ENCODE results near the gene TMEM238. TPM values are rescaled to one million over a fixed set of nuclear protein-coding genes. Genes with fewer than 3 reads are reported as not detected.
A peak's percentile ranks its signal among the peaks of the same experiment; 100 is the strongest.

TMEM238 gene
- total and polyA plus RNA-seq, 2 donors (not counting 1 experiment from before 2014, with no cell fraction given): 0.33 TPM; not detected in 1

DNA sequence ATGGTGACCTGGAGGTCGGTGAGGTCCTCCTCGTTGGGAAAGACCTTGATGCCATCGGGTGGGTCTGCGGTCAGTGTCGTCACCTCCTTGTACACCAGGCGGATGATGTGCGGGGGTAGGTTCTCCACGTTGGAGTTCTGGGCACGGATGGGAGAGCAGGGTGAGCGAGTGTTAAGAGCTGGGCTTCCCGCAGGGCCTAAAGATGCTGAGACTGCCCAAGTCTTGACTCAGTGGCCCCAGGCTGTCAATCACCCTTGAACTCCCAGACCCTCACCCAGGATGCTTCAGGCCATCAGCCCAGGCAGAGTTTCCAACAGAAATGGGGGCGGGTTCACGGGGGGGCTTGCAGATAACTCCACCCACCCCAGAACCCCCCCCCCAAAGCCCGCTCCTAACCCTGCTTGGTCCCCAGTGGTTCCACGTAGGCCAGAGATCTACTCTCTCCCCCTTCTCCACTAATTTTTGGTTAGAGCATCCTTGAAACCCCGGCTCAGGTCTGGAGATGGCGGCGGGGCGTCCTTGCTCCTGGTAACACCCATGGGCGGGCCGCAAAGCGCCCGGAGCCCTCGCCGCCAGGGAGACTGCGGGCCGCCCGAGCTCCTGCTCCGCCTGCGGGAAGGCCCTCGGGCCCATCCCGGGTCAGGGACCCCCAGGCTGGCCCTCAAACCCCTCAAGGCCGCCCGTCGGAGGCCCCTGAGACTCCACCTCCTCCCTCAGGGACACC, 22.9 kb upstream of the TMEM238 start:
- Histone ChIP-seq H3K27me3 (ENCODE audit: control insufficient read depth, insufficient read depth, low read length) (no peaks in the 10 kb centered on the region), H3K36me3 (ENCODE audit: control insufficient read depth, insufficient read depth, low read length) (peaks cover 17% of the 10 kb centered on the region), H4K20me1 (ENCODE audit: control insufficient read depth, extremely low read depth, insufficient read depth, low read length) (peaks cover 2% of the 10 kb centered on the region), H3K4me3 (replicated peaks in 1 of 4; ENCODE audit: control extremely low read depth in 1 of 4, insufficient read depth in 1 of 4, low read depth in 3 of 4, low read length in 4 of 4) (peak overlapping the region; percentile 71 to 92 (median 81)), H2AFZ (ENCODE audit: low read length) (no peak overlapping the region), H3K9me3 (ENCODE audit: control insufficient read depth, insufficient read depth, low read depth, low read length) (no peaks in the 10 kb centered on the region), H3K4me1 (ENCODE audit: control insufficient read depth, extremely low read depth, insufficient read depth, low read length) (peaks cover 19% of the 10 kb centered on the region), H3K4me2 (ENCODE audit: extremely low read depth, insufficient read depth, low read length) (peak overlapping the region; percentile 100), H3K9ac (ENCODE audit: insufficient read depth, low read length) (peak overlapping the region; percentile 94), H3K27ac (ENCODE audit: insufficient read depth, low read length) (peak overlapping the region; percentile 98), H3K79me2 (ENCODE audit: control insufficient read depth, insufficient read depth, low read length) (peaks cover 38% of the 10 kb centered on the region)
- peak in 1 of 2 donors; percentile 37 for DNase-seq (ENCODE audit: low read depth in 2 of 2)
- no peak for TF ChIP-seq EZH2 (IDR thresholded peaks at IDR 0.05; ENCODE audit: low read length, missing control alignments)
- TF ChIP-seq, protein P1, sequence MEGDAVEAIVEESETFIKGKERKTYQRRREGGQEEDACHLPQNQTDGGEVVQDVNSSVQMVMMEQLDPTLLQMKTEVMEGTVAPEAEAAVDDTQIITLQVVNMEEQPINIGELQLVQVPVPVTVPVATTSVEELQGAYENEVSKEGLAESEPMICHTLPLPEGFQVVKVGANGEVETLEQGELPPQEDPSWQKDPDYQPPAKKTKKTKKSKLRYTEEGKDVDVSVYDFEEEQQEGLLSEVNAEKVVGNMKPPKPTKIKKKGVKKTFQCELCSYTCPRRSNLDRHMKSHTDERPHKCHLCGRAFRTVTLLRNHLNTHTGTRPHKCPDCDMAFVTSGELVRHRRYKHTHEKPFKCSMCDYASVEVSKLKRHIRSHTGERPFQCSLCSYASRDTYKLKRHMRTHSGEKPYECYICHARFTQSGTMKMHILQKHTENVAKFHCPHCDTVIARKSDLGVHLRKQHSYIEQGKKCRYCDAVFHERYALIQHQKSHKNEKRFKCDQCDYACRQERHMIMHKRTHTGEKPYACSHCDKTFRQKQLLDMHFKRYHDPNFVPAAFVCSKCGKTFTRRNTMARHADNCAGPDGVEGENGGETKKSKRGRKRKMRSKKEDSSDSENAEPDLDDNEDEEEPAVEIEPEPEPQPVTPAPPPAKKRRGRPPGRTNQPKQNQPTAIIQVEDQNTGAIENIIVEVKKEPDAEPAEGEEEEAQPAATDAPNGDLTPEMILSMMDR (conservative IDR thresholded peaks at IDR 0.05 in 1 of 2, IDR thresholded peaks at IDR 0.05 in 1 of 2; ENCODE audit: low read depth in 1 of 2, low read length in 2 of 2): no peak

DNA sequence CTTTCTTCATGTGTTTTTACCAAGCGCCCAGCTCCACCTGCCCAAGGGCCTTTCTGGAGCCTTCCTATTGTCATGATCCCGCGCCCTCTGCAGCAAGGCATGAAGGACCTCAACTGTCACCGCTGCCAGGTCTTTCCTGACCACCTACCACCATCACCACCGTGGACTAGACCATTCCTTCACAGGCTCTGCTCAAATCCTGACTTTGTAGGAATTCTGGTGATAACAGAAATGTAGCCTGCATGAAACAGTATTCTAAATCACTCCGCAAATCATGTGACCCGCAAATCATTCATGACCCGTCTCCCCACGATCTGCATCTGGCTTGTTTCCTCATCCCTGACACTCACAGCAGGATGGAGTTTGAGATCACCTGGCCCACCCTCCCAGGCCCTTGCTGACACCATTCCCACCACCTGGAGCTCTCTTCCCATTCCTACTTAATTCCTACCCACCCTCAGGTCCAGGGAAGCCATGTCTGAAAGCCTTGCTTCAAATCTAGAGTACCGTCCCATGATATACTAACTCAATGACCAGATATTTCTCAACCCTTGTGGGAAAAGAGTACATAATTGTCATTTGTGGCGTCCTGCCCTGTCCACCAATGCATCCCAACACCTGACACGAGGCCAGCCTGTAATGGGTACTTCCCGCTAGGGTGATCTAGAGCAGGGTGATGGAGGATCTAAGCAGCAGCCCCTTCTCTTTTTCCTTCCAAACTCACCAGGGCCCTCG, 22.2 kb upstream of the TMEM238 start:
- no peak for DNase-seq (ENCODE audit: low read depth in 2 of 2)
- Histone ChIP-seq H4K20me1 (ENCODE audit: control insufficient read depth, extremely low read depth, insufficient read depth, low read length) (peaks cover 2% of the 10 kb centered on the region), H2AFZ (ENCODE audit: low read length) (no peak overlapping the region), H3K27ac (ENCODE audit: insufficient read depth, low read length) (peak overlapping the region; percentile 98), H3K36me3 (ENCODE audit: control insufficient read depth, insufficient read depth, low read length) (peaks cover 17% of the 10 kb centered on the region), H3K4me2 (ENCODE audit: extremely low read depth, insufficient read depth, low read length) (peak overlapping the region; percentile 100), H3K4me3 (replicated peaks in 1 of 4; ENCODE audit: control extremely low read depth in 1 of 4, insufficient read depth in 1 of 4, low read depth in 3 of 4, low read length in 4 of 4) (peak overlapping the region; percentile 71 to 92 (median 81)), H3K9ac (ENCODE audit: insufficient read depth, low read length) (peak overlapping the region; percentile 94), H3K27me3 (ENCODE audit: control insufficient read depth, insufficient read depth, low read length) (no peaks in the 10 kb centered on the region), H3K4me1 (ENCODE audit: control insufficient read depth, extremely low read depth, insufficient read depth, low read length) (peaks cover 19% of the 10 kb centered on the region), H3K79me2 (ENCODE audit: control insufficient read depth, insufficient read depth, low read length) (peaks cover 38% of the 10 kb centered on the region), H3K9me3 (ENCODE audit: control insufficient read depth, insufficient read depth, low read depth, low read length) (no peaks in the 10 kb centered on the region)
- TF ChIP-seq, protein P1 (conservative IDR thresholded peaks at IDR 0.05 in 1 of 2, IDR thresholded peaks at IDR 0.05 in 1 of 2; ENCODE audit: low read depth in 1 of 2, low read length in 2 of 2): no peak
- TF ChIP-seq EZH2 (IDR thresholded peaks at IDR 0.05; ENCODE audit: low read length, missing control alignments): no peak

DNA sequence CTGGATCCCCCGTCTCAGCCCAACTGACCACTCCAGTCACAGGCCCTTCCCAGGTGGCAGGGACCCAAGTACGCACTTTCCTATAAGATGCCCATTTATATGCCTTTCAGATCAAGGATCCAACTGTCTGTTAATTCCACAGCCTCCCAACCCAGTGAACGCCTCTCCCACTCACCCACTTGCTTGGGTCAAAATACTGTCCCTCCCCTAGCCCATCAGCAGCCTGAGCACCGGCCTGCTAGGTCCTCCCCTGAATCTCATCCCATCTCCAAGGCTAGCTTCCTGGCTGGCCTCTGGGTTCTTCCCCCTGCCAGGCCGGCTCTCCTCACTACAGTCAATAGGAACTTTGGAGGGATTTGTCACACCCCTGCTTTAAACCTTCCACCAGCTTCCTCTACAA, 21.5 kb upstream of the TMEM238 start:
- no peak for DNase-seq (ENCODE audit: low read depth in 2 of 2)
- H3K79me2 ChIP-seq (ENCODE audit: control insufficient read depth, insufficient read depth, low read length): peaks cover 38% of the 10 kb centered on the region
- no peak overlapping the region for H2AFZ ChIP-seq (ENCODE audit: low read length)
- TF ChIP-seq, protein P1 (conservative IDR thresholded peaks at IDR 0.05 in 1 of 2, IDR thresholded peaks at IDR 0.05 in 1 of 2; ENCODE audit: low read depth in 1 of 2, low read length in 2 of 2): no peak
- no peak for TF ChIP-seq EZH2 (IDR thresholded peaks at IDR 0.05; ENCODE audit: low read length, missing control alignments)
- no peak overlapping the region for H3K9ac ChIP-seq (ENCODE audit: insufficient read depth, low read length)
- H3K36me3 ChIP-seq (ENCODE audit: control insufficient read depth, insufficient read depth, low read length): peaks cover 17% of the 10 kb centered on the region
- H3K4me3 ChIP-seq (replicated peaks in 1 of 4; ENCODE audit: control extremely low read depth in 1 of 4, insufficient read depth in 1 of 4, low read depth in 3 of 4, low read length in 4 of 4): peak overlapping the region; percentile 71 to 92 (median 81)
- no peaks in the 10 kb centered on the region for H3K27me3 ChIP-seq (ENCODE audit: control insufficient read depth, insufficient read depth, low read length)
- peaks cover 2% of the 10 kb centered on the region for H4K20me1 ChIP-seq (ENCODE audit: control insufficient read depth, extremely low read depth, insufficient read depth, low read length)
- peaks cover 19% of the 10 kb centered on the region for H3K4me1 ChIP-seq (ENCODE audit: control insufficient read depth, extremely low read depth, insufficient read depth, low read length)
- H3K4me2 ChIP-seq (ENCODE audit: extremely low read depth, insufficient read depth, low read length): peak overlapping the region; percentile 100
- no peaks in the 10 kb centered on the region for H3K9me3 ChIP-seq (ENCODE audit: control insufficient read depth, insufficient read depth, low read depth, low read length)
- H3K27ac ChIP-seq (ENCODE audit: insufficient read depth, low read length): peak overlapping the region; percentile 98
